ENCODE data around the gene LRP2.

LRP2 gene

DNA sequence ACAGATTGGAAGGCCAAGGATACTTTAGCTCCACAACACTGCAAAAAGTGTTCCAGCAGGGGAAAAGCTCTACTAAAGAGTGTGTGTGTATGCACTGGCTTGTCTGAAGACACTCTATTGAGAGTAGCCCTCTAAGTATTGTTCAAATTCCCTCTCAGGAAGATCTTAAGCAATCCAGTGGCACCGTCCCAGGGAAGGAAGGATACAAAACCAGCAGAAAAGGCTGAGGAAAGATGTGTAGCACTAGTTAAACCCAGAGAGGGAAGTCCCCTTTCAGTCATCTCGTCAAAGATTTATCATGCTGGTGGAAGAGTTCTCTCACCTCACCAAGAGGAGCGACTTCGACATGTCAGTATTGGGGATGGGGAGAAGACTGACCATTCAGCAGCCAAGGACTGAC lies 242.5 kb downstream of the LRP2 start:
- DNase-seq (ENCODE audit: low read depth): no peak

DNA sequence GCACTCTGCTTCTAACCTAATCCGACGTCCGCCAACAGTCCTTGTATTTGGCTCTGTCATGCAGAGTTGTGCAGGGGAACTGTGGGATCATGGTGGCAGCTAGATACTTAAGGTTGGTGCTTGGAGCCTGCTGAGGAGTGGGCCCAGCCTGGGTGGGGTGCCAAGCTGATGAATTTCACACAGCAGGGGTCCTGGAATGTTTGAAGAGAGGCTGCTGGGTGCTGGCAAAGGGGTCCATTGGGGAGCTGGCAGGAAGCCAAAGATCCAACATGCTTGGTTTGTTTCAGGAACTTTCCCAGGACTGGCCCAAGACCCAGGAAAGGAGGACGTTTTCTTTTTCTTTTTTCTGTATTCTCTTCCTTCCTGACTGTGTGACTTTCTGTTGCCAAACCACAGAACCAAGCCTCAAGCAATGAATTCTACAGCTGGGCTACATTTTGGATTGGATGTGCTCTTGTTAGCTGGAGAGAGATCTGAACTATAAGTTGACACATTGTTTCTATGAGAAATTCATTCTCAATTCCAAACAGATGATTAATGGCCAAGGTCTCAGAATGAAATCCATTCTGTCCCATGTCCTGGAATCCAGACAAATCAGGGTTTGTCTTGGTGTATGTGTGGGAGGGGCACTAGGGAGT lies 243.1 kb downstream of the LRP2 start:
- DNase-seq (ENCODE audit: low read depth): no peak

DNA sequence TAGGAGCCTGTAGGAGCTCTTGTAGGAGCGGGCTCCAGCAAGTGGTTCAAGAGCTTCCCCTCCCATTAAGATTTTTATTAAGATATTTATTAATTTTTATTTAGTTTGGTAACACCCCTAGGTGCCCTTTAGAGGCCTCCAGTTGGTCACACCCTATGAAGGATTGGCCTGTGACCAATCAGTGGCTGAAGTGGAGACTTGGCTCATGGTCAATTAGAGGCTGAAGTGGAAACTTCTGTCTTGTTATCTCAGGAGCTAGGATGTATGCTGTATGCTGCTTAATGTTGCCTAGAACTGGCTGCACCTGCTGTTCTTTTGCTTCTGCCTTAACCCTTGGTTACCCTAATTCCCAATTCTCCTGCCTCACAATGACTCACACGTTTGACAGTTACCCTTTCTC lies 244.3 kb downstream of the LRP2 start:
- no peak for DNase-seq (ENCODE audit: low read depth)

DNA sequence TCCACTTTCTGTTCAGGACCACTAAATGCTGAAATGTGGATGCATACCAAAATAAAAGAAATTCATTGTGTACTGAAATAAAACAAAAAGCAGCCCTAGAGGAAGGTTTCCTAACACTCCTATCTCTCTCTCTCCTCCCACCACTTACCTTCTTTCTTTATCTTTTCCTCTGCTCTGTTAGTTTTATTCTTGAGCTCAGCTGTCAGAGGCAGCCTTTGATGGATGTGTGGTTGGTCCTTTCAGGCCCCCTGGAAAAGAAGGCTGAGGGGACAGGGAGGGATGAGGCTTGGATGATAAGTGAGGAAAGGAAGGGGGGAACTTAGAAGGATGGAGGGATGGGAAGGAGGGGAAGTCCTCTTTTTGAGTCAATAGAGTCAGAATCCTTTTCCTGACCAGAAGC lies 245.3 kb downstream of the LRP2 start:
- DNase-seq (ENCODE audit: low read depth): no peak

DNA sequence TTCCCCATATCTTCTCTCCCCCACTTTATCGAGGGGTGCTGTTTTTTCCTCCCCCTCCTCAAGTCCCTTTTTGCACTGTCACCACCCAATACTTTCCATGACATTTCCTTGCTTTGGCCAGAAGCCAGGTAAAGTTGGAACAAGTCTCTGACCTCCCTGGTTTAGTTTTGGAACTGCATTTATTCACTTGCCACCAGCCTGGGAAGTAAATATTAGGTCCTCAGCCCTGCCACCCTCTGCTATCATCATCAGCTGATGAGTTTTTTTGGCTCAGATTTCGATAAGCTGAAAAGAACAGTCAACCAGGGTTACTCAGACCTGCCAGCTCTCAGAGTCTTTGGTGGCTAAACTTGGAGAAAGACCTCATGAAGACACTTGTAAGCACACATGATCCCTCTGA lies 246.0 kb downstream of the LRP2 start:
- no peak for DNase-seq (ENCODE audit: low read depth)

DNA sequence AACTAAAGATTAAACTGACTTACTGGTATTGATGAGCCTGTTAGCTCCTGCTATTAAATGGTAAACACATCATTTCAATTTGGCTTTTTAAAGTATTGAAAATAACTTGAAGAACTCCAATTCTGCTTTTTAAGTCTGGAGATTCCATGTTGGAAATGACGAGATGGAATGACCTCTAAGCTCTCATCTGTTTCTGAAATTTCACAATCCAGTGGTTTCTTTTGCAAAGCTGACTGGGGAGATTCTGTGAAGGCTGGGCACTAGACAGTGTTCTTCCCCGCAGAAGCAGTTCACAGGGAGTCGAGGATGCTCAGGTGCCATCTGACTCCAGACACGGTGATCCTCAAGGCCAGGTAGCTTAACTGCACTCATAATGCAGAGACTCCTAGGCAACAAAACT lies 248.3 kb downstream of the LRP2 start:
- no peak for DNase-seq (ENCODE audit: low read depth)

DNA sequence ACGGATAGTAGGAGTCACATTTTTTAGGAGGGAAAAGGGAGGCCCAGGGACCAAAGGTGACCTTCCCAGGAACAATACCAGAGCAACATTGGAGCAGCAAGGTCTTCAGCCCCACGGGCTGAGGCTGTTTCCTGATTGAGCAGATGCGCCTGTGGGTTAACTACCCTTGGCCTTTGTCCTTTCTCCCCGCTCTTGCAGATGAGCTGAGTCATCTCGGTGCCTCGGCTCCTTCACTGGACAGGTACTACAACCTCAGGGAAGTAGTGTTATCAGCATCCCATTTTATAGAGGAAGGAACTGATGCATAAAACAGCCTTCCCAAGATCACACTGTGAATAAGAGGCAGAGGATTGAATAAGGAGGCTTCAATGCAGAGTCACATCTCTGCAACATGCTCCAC lies 249.5 kb downstream of the LRP2 start:
- DNase-seq (ENCODE audit: low read depth): no peak

DNA sequence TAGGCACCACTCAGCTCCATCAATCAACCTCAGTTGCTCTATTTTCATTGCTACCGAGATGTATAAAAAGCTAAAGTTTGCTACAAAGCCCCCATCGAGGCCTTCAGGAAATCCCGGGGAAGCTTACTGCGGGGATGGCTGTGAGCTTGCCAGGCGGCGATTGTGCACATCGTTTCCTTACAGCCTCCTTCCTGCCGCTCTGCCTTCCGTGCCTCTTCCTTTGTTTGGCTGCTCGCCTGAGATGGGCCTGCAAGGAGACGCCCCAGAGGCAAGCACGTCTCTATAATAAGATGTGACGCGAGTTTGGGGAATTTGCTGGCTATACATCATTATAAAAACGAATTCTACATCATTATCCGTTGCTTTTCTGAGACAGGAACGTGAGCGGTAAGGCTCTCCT lies 251.4 kb downstream of the LRP2 start:
- DNase-seq (ENCODE audit: low read depth): no peak

DNA sequence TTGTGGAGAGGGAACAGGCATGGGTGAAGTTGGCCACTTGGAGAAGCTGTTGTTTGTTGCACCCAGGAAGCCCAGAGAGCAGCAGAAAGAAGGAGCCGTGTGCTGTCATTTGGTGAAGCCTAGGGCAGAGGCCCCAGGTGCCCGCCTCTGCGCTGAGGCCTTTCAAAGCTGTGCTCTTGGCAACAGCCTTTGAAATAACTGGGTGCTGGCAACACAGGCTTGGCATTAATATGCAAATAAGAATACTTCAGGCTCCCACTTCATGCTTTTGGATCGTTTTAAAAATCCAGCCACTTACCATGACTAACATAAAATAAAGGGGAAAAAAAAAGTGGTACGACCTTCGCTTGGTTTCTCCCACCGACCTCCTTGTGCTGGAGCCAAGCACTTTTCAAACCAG lies 251.9 kb downstream of the LRP2 start:
- DNase-seq (ENCODE audit: low read depth): no peak

DNA sequence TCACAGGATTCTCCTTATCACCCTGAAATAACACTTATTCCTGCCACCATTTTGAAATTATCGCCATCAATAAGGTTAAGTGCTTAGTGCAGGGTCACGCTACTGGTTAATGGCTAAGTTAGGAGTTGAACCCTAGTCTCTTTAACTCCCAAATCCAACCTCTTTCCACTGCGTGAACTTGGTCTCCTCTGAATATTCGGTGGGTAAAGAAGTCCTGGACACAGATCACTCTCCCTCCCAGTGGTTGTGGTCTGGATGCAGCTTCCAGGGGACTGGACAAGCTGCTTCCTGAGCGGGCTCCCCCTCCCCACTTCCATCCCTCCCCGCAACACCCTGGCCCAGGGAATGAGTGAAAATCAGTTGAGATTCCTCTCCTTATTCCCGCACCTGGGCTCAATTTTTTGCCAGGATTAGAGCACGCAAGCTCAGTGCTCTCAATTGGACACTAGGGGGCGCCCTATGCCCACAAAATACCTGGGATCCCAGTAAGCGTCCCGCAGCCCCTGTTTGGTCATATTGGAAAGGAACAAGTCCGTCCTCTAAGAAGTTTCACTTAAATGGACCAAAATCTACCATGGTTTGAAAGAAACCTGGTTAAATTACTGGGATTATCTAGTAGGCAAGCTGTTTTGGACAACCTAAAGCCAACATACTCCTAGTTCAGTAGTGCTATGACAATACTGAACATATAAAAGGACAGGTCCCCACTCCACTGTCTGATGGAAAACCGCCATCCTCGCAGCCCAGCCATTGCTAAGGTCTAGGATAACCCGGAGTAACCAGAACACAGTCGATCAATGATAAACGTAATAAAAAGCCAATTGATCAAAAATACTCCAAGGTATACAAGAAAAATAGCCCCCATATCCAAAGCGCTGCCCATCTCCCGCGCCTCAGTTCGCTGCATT lies 252.6 kb downstream of the LRP2 start:
- peak; percentile 43 for DNase-seq (ENCODE audit: low read depth)

DNA sequence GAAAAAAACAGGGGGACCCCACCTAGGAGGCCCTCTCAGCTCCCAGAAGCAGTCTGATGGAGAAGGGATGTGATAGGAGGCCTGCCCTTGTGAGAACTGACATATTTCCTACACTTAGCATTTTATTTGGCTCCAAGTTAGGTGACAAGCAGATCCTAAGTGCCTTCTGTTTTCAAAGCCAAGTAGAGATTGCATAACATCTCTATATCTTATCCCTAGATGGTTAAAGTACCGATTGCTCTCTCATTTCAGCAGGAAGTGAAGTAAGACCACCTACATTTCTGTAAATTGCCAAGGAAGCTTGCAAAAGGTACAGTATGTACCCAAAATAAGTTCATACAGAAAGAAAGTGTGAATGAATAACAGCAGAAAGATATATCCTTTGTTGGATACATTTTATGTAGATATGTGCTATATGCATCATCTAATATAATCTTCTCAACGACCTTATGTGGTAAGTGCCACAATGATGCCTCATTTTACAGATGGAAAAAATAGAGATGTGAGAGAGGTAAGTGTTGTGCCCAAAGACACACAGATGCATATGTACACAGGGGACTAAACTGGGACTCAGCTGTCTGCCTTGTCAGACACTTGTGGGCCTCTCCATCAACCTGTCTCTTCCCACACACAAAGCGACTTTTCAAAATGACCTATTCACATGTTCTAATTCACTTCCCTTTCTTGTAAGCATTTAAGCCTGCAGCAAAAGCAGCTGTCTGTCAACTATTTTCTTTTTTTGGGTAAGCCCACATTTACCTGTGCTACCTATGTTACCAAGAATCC lies 254.0 kb downstream of the LRP2 start:
- no peak for DNase-seq (ENCODE audit: low read depth)

DNA sequence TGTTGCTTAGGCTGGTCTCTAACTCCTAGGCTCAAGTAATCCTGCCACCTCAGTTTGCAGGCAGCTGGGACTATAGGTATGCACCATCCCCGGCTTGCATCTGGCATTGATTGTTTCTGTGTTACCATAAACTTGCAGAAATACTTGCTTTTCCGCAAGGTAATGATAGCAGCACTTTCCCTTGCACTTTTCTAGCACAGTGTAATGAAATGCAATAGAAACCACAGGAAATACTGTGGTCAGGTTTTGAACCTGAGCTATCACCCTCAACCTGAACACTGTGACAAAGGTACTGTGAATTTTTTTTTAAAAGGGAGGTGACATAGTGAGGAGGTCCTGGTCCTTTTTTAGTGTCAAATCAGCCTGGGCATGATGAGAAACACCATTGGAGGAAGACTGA lies 254.7 kb downstream of the LRP2 start:
- no peak for DNase-seq (ENCODE audit: low read depth)

DNA sequence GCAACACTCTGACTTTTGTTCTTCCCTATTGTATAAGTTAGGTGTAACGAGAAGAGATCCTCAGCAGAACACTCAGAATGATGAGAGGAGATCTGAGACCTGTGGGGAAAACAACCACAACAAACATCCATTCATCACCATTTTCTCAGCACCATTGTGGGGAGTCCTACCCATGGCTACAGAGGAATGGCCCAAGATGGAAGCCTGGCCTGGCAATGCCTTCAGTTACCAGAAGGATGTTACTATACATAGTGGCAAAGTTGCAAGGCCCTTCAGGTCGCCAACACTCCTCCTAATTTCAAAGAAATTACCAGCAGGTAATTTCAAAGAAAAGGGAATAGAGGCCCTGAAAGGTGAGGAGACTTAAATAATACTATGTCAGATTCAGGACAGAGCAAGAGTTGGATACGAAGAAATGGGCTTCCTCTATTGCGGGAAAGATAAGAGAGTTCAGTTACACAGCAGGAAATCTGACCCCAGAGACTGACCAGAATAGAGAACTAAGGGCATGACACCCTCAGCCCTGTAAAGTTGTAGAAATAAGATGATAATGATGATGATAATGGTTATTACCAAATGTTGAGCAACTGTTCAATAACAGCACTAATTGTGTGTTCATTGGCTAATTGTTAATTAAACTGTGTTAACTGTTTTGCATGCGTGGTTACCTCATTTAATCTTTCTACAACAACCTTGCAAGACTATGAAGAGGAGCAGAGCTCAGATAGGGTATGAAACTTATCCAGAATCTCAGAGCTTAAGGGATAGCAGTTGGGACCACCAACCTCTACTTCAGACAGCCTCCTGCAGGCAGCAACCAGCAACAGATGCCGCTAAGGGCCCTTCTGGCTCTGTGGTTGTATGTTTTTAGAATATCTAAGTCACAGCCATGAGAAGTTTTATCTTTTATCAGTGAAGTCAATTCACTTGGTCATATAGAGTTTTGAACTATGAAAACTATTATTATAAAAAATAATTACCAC lies 255.5 kb downstream of the LRP2 start:
- DNase-seq (ENCODE audit: low read depth): no peak

DNA sequence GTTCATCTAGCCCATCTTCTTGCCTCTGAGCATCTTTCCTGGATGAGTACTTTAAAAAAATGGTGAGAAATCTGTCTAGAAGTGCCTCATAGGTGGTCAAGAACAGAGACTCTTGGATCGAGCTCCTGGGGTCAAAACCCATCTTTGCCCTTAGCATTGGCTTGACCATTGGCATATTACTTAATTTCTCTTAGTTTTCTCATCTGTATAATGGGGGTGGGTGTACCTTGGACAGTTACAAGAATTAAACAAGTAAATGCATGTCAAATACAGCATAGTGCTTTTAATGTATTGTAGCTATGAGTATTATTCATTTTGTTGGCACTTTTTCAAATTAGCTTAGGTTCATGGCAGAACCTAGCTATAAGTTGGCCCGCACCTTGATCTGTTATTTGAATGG lies 256.2 kb downstream of the LRP2 start:
- DNase-seq (ENCODE audit: low read depth): no peak

DNA sequence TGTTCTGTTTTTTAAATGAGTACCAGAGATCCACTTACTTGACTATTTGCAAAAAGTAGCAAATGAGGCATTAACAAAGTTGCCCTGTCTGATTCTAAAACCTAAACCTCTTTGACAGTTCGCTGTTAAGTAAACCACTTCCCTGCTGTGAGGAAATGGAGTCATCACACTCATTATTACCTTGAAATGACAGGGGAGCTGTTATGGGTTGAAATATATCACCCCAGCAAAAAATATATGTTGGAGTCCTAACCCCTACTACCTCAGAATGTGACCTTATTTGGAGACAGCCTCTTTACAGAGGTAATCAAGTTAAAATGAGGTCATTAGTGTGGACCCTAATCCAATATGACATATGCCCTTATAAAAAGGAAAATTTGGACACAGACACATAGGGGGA lies 256.9 kb downstream of the LRP2 start:
- DNase-seq (ENCODE audit: low read depth): no peak

DNA sequence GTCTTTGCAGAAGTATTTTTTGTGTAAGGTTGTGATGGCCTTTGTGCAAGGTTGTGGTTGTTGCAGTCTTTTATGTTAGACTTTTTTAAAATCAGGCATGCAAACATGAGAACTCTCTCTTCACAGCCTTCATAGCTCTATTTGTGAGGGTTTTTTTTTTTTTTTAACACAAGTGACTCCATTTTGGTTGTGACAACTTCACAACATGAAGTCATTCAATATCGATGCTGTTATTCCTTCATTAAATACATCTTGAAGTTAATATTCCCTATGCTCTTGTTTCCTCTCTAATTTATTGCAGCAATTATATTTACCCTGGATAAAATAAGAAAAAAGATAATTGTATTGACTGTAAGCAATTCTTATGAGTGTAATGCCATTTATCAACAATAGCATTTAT lies 257.5 kb downstream of the LRP2 start:
- no peak for DNase-seq (ENCODE audit: low read depth)

DNA sequence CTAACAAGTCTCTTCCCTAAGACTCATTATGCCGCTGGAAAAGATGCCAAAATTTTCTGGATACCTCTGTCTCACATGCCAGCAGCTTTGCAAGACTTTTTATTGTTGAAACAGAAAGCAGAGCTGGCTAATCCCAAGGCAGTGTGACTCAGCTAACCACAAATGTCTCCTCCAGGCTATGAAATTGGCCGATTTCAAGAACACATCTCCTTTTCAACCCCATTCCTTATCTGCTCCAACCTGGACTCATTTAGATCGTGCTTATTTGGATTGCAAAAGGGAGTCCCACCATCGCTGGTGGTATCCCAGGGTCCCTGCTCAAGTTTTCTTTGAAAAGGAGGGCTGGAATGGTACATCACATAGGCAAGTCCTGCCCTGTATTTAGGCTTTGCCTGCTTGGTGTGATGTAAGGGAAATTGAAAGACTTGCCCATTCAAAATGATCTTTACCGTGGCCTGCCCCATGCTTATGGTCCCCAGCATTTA lies 266.7 kb downstream of the LRP2 start:
- DNase-seq (ENCODE audit: low read depth): no peak

DNA sequence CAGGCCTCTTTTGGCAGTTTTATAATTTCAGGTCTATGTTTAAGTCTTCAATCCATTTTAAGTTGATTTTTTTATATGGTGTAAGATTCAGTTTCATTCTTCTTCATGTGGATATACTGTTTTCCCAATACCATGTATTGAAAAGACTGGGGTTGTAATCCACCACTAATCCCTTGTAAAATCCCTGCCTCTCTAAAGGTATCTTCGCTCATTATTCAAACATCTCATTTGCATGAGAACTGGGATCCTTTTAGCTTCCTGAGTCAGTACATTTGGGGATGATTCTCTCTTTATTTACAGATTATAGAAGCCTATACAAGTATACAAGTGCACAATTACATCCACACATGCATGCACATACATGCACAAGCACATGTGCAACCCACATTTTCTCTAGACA lies 267.7 kb downstream of the LRP2 start:
- DNase-seq (ENCODE audit: low read depth): no peak

DNA sequence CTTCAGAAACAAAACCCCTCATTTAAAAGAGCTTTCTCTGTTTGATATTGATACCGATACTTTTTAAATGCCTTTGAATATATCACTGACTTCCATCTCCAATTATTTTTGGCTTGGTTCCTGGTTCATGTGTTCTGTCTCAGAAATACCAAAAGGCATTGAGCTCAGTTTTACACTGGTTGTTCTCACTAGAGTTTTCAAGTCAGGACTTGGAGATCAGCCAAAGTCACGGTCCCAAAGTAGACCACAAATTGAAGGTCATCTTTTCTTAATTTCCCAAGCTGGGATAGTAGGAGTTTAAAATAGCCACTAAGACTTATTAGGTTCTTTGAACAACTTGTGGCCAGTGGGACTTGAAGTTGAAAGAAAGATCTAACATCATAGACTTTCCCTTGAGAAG lies 268.8 kb downstream of the LRP2 start:
- no peak for DNase-seq (ENCODE audit: low read depth)

DNA sequence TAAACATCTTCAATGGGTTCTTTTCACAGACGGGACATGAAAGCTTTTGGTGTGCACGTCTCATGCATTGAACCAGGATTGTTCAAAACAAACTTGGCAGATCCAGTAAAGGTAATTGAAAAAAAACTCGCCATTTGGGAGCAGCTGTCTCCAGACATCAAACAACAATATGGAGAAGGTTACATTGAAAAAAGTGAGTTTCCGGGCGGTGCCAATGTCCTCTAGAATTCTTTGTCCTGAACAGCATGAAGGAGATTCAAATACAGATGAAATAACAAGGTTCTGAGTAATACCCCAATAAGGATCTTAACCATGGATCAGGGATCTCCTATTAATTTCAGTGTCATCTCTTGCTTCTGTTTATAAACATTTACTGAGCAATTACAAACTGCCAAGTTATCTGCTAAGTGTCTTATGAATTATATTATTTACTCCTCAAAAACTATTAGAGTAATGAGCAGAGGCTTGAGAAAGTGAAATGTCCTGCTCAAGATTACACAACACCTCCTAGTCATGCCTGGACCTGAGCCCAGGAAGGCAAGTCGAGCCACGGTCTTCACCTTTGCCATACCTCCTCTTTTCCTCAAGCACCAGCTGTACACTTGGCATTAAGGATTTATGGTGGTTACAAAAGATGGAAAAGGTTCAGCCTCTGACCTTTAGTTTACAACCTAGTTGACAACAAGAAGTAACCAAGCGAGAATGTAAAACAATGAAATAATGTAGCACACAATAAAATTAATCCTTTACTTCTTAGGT lies 270.4 kb downstream of the LRP2 start:
- no peak for DNase-seq (ENCODE audit: low read depth)

DNA sequence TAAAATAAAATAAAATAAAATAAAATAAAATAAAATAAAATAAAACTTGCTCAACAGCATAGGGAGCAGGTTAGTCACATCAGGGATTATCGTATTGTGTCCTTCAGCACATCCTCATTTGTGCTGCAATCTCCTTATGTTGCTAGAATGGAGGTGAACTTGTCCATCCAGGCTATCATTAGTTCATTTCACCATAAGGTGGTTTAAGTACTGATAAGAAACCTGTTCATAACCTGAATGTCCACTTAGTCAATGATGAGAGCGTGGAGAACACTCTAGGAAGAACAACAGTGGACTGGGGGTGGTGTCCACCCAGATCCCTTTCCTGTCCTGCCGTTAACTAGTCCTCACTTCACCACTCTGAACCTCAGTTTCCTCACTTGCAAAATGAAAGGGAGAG lies 271.1 kb downstream of the LRP2 start:
- no peak for DNase-seq (ENCODE audit: low read depth)

All from stimulated activated CD8-positive, alpha-beta memory T cell treated with anti-CD3 and anti-CD28 coated beads, Interleukin-15, amount 100 ng/mL, for 1 hour (primary cell).